ENCODE results near the gene RNF26.
A peak's percentile ranks its signal among the peaks of the same experiment; 100 is the strongest.

RNF26 gene

GRCh38 chr11:119315131-119316015, 19.0 kb upstream of the RNF26 start:
- H3K4me3 ChIP-seq (ENCODE audit: low read depth, low read length), result peak overlapping the region; percentile 59
- DNase-seq (ENCODE audit: low read depth), result no peak

GRCh38 chr11:119316016-119316728, 18.2 kb upstream of the RNF26 start:
- no peak for DNase-seq (ENCODE audit: low read depth)
- no peak for TF ChIP-seq CTCF (conservative IDR thresholded peaks at IDR 0.05; ENCODE audit: low read depth, low read length)
- H3K4me3 ChIP-seq (ENCODE audit: low read depth, low read length), result peak overlapping the region; percentile 59

More at GRCh38 chr11:119315131-119316015, 19.0 kb upstream of the RNF26 start:
- TF ChIP-seq CTCF (conservative IDR thresholded peaks at IDR 0.05; ENCODE audit: low read depth, low read length), result no peak

- H3K4me3 ChIP-seq (ENCODE audit: low read depth, low read length), result peak within 1 kb of the TSS; percentile 59
- peak; percentile 41 for DNase-seq (ENCODE audit: low read depth)
- TF ChIP-seq CTCF (conservative IDR thresholded peaks at IDR 0.05; ENCODE audit: low read depth, low read length), result no peak
Measured at GRCh38 chr11:119316729-119317591, 17.4 kb upstream of the RNF26 start, which contains the start of gene MCAM. Gene MCAM (minus strand): TSS chr11:119317130. CDS start chr11:119317101, 29 bp downstream.

- no peak for DNase-seq (ENCODE audit: low read depth)
- H3K4me3 ChIP-seq (ENCODE audit: low read depth, low read length), result no peak overlapping the region
- TF ChIP-seq CTCF (conservative IDR thresholded peaks at IDR 0.05; ENCODE audit: low read depth, low read length), result no peak
Measured at GRCh38 chr11:119317592-119318239, 16.6 kb upstream of the RNF26 start.

GRCh38 chr11:119318240-119319135, 15.8 kb upstream of the RNF26 start:
- peak; percentile 71 for DNase-seq (ENCODE audit: low read depth)
- no peak overlapping the region for H3K4me3 ChIP-seq (ENCODE audit: low read depth, low read length)
- no peak for TF ChIP-seq CTCF (conservative IDR thresholded peaks at IDR 0.05; ENCODE audit: low read depth, low read length)

All from choroid plexus epithelial cell (primary cell).